Mucosa of gallbladder (tissue), 1 donor: ENCODE data around the gene ANLN. TPM values are rescaled to one million over a fixed set of nuclear protein-coding genes. Genes with fewer than 3 reads are reported as not detected.
A peak's percentile ranks its signal among the peaks of the same experiment; 100 is the strongest.
"Not testable (repeated sequence)": the region's sequence is repeated elsewhere in the genome, so short reads cannot be mapped to it uniquely, and the experiment has no call there.

ENCODE experiments used
- DNase-seq: peaks from one replicate; pipeline ENCODE4 v3.0.0-alpha.2; 2020; ENCODE audit warnings: low spot score
- total RNA-seq: library from RNA; stranded (reverse); gene quantifications from one replicate; pipeline ENCODE4 v1.2.1, GENCODE V29; 2021
- donor health status: DM: no; HTN: no; CAD: no.

ANLN gene
- total RNA-seq, 1 donor from 2014 or later, result 4.1 TPM

DNA sequence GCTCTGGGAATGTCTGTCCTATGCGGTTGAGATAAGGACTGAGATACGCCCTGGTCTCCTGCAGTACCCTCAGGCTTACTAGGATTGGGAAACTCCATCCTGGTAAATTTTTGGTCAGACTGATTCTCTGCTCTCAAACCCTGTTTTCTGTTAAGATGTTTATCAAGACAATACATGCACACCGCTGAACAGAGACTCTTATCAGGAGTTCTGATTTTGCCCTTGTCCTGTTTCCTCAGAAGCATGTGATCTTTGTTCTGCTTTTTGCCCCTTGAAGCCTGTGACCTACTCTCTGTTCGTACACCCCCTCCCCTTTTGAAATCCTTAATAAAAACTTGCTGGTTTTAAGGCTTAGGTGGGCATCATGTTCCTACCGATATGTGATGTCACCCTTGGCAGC is 76.3 kb downstream of the ANLN start:
- DNase-seq, result not testable (repeated sequence)

DNA sequence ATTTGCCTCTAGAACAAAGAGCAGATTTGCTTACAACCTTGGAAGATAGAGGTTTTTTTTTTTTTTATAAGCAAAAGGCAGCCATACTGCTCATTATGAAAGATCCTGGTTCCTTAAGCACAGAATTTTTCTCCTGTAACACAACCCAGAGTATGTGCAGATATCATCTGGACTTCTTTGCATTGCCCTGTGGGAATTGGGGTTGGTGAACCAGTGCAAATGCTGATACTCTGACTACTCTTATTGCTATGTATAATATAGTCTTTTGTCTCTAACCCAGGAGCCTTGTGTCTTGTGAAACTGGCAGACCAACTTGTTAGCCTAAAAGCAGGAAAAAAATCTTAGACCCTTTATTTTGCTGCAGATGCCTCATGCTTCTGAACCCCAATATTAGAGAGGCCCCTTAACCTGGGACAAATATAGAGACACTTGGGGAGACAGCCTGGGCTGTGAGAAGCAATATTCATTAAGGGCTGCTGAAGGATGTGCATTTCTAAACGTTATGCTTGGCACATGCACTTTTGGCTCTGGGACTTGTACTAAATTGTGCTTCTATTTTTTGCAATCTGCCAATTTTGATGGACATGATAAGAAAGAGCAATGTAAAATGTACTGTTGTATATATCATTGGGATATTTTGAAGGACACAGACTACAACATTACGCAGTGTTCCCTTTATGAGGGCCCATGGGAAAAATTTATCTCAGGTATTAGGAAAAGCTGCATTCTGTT is 78.9 kb downstream of the ANLN start:
- no peak for DNase-seq

- DNase-seq, result no peak
These were observed 79.6 kb downstream of the ANLN start for GRCh38 chr7:36469236-36469635.

- DNase-seq, result no peak
These were observed 82.6 kb downstream of the ANLN start for GRCh38 chr7:36472141-36472729.

- peak; percentile 22 for DNase-seq
These were observed 84.0 kb downstream of the ANLN start for GRCh38 chr7:36473454-36474282.

DNA sequence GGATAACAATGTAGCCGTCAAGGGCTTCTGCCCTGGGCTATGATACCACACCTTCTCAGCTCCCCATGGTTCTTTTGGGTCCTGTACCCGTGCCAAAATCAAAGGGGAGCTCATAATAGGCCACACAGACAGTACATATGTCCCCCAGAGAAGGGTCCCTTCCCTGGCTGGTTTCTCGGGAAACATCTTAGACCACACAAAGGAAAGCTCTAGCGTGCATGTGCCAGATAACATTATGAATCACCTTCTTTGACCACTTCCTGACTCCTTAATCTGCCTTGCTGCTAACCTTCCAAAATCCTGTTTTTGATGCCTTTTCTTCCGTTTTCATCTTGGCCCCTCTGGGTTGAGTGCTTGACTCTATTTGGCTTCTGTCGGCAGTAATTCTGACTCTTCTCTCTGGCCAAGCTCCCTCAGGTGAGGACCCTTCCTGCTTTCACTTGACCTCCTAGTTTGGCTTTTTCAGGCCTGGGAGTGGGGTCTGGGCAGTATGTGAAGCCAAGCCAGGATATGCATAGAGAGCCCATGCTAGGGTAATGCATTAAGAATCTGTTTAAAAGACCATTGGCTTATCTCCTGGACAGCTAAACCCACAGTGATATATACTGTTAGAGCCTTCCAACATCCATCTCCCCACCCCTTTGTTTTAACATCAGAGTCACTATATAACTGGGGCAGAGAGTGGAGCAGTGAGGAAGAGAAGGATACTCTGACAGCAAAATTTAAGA is 84.8 kb downstream of the ANLN start:
- no peak for DNase-seq

GRCh38 chr7:36475011-36475342 is 85.3 kb downstream of the ANLN start:
- DNase-seq, result no peak

DNA sequence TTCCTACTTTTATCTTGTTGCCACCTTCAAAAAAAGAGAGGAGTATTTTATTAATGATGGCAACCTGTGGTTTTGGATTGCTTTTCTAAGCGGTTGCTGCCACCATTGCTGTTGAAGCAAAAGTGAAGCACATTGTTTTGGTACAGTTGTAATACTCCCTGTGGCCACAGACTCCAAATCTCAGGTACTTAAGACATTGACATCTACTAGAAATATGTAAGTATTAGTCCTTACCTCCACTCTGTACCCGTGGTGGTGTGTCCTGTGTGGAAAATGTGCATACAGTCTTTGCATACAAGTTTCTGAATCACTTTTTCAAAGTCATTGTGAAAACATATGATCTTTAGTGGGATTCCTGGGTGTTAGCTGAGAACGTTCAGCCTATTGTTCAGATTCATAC is 85.7 kb downstream of the ANLN start:
- no peak for DNase-seq

DNA sequence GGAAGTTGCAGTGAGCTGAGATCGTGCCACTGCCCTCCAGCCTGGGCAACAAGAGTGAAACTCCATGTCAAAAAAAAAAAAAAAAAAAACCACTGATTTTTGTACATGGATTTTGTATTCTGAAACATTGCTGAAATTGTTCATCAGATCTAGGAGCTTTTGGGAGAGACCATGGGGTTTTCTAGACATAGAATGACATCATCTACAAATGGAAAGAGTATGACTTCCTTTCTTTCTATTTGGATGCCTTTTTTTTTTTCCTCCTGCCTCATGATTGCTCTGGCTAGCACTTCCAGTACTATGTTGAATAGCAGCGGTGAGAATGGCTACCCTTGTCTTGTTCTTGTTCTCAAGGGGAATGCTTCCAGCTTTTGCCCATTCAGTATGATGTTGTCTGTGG is 89.1 kb downstream of the ANLN start:
- DNase-seq, result no peak

GRCh38 chr7:36483853-36484252 is 94.2 kb downstream of the ANLN start:
- DNase-seq, result not testable (repeated sequence)

DNA sequence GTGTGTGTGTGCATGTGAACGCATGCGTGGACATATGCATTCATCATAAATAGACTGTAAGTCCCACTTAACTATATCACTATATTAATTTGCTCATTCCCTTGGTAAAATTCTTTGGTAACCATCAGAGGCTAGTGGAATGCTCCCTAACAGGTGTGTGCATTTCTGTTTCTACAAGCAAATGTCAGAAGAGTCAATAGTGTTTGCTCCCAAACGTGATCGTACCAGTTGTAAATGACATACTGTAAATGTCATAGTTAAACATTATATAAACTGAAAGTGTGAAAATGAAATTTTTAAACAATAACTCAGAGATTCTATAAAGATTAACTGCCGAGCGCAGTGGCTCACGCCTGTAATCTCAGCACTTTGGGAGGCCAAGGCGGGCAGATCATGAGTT is 94.6 kb downstream of the ANLN start:
- DNase-seq, result no peak

DNA sequence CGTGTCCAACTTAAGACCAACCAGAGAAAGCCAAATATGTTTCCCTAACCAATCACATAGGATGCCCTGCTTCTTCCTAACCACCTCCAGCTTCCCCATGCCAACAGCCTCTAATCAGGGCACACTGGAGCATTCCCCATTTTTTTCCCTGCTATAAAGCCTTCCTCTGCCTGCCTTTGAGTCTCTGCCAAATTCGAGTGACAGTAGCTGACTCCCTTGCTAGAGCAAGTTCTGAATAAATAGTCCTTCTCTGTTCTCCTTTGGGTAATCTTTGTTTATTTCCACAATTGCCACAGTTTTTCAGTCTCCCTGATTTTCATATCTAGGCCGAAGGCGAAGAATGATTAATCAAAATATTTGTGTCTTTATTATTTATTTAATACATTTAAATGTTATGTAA is 96.7 kb downstream of the ANLN start:
- DNase-seq, result no peak

GRCh38 chr7:36487756-36488336 is 98.2 kb downstream of the ANLN start:
- peak; percentile 36 for DNase-seq

DNA sequence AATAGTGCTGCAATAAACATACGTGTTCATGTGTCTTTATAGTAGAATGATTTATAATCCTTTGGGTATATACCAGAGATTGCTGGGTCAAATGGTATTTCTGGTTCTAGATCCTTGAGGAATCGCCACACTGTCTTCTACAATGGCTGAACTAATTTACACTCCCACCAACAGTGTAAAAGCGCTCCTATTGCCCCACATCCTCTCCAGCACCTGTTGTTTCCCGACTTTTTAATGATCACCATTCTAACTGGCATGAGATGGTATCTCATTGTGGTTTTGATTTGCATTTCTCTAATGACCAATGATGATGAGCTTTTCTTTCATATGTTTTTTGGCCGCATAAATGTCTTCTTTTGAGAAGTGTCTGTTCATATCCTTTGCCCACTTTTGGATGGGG is 99.0 kb downstream of the ANLN start:
- DNase-seq, result not testable (repeated sequence)

- DNase-seq, result no peak
These were observed 100.8 kb downstream of the ANLN start for GRCh38 chr7:36490419-36490830.

DNA sequence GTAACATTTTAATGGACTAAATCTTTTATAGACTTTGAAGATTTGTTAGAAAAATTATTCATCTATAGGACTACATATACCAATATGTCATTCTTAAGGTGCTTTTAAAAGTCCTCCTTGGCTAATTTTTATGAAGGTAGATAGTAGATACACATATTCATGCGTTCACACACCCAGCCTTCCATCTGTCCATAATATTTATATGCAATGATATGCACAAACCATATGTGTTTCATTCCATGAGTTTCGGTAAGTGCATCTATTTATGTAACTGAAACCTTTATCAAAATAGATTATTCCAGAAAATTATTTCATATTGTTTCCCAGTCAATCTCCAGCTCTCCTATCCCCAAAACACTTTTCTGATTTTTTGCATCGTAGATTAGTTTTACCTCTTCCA is 101.7 kb downstream of the ANLN start:
- no peak for DNase-seq

DNA sequence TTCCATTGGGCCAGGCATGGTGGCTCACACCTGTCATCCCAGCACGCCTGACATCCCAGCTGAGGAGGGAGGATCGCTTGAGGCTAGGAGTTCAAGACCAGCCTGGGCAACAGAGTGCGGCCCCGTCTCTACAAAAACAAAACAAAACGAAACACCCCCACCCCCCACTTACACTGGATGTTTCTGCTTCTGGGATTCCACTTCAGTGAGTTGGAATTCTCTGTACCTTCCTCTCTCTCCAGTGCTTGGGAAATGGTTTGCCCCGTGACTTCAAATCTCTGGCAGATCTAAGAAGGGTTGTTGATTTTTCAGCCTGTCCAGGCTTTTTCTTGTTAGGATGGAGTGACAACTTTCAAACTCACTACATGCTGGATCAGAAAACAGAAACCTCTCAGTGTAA is 106.9 kb downstream of the ANLN start:
- no peak for DNase-seq

DNA sequence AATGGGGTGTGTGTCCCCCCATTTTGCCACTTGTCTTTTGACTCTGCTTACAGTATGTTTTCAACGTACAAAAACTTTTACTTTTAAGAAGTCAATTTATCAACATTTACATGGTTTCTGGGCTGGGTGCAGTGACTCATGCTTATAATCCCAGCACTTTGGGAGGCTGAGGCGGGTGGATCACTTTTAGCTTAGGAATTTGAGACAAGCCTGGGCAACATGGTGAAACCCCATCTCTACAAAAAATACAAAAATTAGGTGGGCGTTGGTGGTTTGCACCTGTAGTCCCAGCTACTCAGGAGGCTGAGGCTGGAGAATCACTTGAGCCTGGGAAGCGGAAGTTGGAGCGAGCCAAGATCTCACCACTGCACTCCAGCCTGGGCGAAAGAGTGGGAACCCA is 107.5 kb downstream of the ANLN start:
- DNase-seq, result not testable (repeated sequence)

DNA sequence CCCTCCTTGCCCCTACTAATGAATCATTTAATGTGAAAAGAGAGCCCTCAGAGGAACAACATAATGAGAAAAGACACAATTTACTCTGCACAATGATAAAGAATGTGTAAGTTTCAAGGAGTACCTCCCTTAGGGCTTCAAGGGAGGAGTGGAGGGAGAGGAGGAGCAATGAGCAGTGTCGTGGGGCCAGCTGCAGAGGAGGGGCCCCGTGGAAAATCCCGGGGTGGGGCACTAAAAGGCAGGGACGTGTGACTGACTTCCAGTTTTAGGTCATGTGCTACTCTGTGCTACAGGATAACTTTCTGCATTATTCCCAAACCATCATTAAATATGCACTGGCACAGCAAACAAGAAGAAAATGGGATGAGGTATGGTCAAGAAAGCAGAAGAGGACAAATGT is 108.1 kb downstream of the ANLN start:
- no peak for DNase-seq
